HG03066 (cell line): ENCODE results near the gene NPY.
A peak's percentile ranks its signal among the peaks of the same experiment; 100 is the strongest.
"Not testable (repeated sequence)": the region's sequence is repeated elsewhere in the genome, so short reads cannot be mapped to it uniquely, and the experiment has no call there.

Source experiments
- ATAC-seq: cut with Tn5 transposase; IDR thresholded peaks from one replicate; pipeline ENCODE4 v1.9.1; 2021; ENCODE audit warnings: low read depth; ENCODE audit not compliant: unreplicated experiment

The NPY gene

GRCh38 chr7:24283897-24284698 lies at the start of gene NPY:
Gene NPY, plus strand, starts transcription at chr7:24284190. Its CDS starts 1,051 bp downstream, at chr7:24285241.
- peak; percentile 52 for ATAC-seq

GRCh38 chr7:24239260-24239659 lies 44.7 kb upstream of the NPY start:
- ATAC-seq, result no peak

GRCh38 chr7:24241206-24241605 lies 42.8 kb upstream of the NPY start:
- no peak for ATAC-seq

- ATAC-seq, result no peak
Observed at GRCh38 chr7:24244554-24244953, 39.4 kb upstream of the NPY start.

GRCh38 chr7:24245362-24245761 lies 38.6 kb upstream of the NPY start:
- ATAC-seq, result peak; percentile 56

GRCh38 chr7:24249266-24249665 lies 34.7 kb upstream of the NPY start:
- no peak for ATAC-seq

GRCh38 chr7:24251568-24251967 lies 32.4 kb upstream of the NPY start:
- no peak for ATAC-seq

- no peak for ATAC-seq
Observed at GRCh38 chr7:24255139-24255538, 28.9 kb upstream of the NPY start.

- ATAC-seq, result not testable (repeated sequence)
Observed at GRCh38 chr7:24258324-24258723, 25.7 kb upstream of the NPY start.

GRCh38 chr7:24271938-24272337 lies 12.1 kb upstream of the NPY start:
- no peak for ATAC-seq

- no peak for ATAC-seq
Observed at GRCh38 chr7:24279512-24279911, 4.5 kb upstream of the NPY start.

- no peak for ATAC-seq
Observed at GRCh38 chr7:24283554-24283896, 465 bp upstream of the NPY start.

- no peak for ATAC-seq
Observed at GRCh38 chr7:24284699-24285506, 913 bp downstream of the NPY start.

- ATAC-seq, result peak; percentile 100
Observed at GRCh38 chr7:24290004-24290641, 6.1 kb downstream of the NPY start.

GRCh38 chr7:24291271-24291670 lies 7.3 kb downstream of the NPY start:
- ATAC-seq, result no peak

- ATAC-seq, result no peak
Observed at GRCh38 chr7:24297362-24297761, 13.4 kb downstream of the NPY start.

GRCh38 chr7:24298696-24299095 lies 14.7 kb downstream of the NPY start:
- ATAC-seq, result no peak

- ATAC-seq, result no peak
Observed at GRCh38 chr7:24299192-24299591, 15.2 kb downstream of the NPY start.

GRCh38 chr7:24301703-24302102 lies 17.7 kb downstream of the NPY start:
- ATAC-seq, result no peak

- no peak for ATAC-seq
Observed at GRCh38 chr7:24304494-24305095, 20.6 kb downstream of the NPY start.

- no peak for ATAC-seq
Observed at GRCh38 chr7:24307326-24307725, 23.3 kb downstream of the NPY start.
